Measurements from ENCODE around the gene SKAP1.
"Not testable (repeated sequence)": the region's sequence is repeated elsewhere in the genome, so short reads cannot be mapped to it uniquely, and the experiment has no call there.

The SKAP1 gene

DNA sequence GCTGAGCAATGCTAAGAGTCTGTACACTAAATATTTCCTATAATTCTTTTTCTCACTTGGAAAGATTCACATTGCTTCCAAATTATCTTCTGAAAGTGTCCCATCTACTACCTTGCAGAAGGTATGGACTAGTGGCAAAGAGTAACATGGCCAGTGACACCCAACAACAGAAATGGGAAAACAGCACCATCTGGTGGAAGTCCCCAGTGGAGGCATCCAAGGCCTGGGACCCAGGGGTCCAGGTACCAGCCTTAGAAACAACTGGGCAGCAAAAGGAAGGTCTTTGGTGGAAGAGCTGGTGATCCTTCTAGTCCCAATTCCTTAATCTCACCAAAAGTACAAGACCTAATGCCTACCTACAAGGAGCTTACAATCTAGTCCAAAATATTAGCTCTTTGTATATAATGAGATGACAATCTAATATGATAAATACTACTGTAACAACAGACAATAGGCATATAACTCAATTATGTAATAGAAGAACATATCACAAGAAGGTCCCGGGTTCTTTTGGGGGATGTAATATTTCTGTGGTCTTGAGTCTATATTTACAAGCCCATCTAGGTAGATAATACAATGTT lies 55.3 kb downstream of the SKAP1 start:
- Mint-ChIP-seq H3K9me3 (no peaks in the 10 kb centered on the region), H3K27ac (ENCODE audit: low read depth) (no peak overlapping the region), H3K4me3 (no peak overlapping the region), H3K36me3 (ENCODE audit: insufficient read depth) (peaks cover 16% of the 10 kb centered on the region), H3K27me3 (no peaks in the 10 kb centered on the region), H3K4me1 (peaks cover 28% of the 10 kb centered on the region)
- no peak for ATAC-seq (replicated peaks; ENCODE audit: extremely low read depth, poor library complexity, severe bottlenecking)
- no peak for DNase-seq (ENCODE audit: low spot score in 2 of 2)

DNA sequence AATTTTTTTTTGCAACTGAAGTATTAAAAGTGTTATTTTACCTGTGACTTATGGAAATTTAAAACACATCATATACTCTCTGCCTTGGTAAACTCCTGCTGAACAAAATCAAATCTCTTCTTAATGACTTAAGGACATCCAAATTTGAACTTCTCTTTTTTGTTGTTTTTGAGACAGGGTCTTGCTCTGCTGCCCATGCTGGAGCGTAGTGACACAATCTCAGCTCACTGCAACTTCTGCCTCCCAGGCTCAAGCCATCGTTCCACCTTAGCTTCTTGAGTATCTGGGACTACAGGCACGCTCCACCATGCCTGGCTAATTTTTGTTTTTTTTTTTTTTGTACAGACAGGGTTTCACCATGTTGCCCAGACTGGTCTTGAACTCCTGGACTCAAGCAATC lies 56.1 kb downstream of the SKAP1 start:
- H3K36me3 Mint-ChIP-seq (ENCODE audit: insufficient read depth), result peaks cover 17% of the 10 kb centered on the region
- DNase-seq (ENCODE audit: low spot score in 2 of 2) (no peak), ATAC-seq (replicated peaks; ENCODE audit: extremely low read depth, poor library complexity, severe bottlenecking) (no peak)
- no peak overlapping the region for H3K27ac Mint-ChIP-seq (ENCODE audit: low read depth)
- no peaks in the 10 kb centered on the region for H3K27me3 Mint-ChIP-seq
- peaks cover 28% of the 10 kb centered on the region for H3K4me1 Mint-ChIP-seq
- no peak overlapping the region for H3K4me3 Mint-ChIP-seq
- no peaks in the 10 kb centered on the region for H3K9me3 Mint-ChIP-seq

DNA sequence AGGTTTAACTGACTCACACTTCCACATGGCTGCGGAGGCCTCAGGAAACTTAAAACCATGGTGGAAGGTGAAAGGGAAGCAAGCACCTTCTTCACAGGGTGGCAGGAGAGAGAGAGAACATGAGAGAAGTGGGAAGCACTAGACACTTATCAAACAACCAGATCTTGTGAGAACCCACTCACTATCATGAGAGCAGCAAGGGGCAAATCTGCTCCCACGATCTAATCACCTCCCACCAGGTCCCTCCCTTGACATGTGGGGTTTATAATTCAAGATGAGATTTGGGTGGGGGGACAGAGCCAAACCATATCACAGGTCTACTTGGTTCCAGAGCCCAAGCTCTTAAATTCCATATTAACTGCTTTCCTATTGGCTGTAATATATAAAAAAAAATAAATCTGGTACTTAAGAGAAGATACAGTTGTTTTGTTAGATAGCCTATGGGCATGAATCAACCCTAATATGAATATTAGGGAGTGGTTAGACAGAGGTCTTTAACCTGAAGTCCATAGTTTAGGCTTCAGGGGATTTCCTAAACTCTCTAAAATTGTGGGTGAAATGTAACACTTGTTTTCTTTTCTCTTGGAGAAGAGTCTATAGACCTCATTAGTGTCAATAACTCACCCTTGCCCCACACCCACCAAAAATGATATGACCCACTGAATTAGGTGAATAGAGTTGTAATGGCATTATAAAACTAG lies 56.7 kb downstream of the SKAP1 start:
- Mint-ChIP-seq H3K27me3 (no peaks in the 10 kb centered on the region), H3K27ac (ENCODE audit: low read depth) (peak overlapping the region; percentile 58)
- peak; percentile 28 for ATAC-seq (replicated peaks; ENCODE audit: extremely low read depth, poor library complexity, severe bottlenecking)

DNA sequence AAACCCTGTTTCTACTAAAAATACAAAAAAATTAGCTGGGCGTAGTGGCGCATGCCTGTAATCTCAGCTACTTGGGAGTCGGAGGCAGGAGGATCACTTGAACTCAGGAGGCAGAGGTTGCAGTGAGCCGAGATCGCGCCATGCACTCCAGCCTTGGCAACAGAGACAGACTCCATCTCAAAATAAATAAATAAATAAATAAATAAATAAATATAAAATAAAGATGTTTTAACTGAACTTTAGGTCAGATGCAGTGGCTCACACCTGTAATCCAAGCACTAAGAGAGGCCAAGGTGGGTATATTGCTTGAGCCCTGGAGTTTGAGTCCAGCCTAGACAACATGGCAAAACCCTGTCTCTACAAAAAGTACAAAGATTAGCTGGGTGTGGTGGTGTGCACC lies 61.0 kb downstream of the SKAP1 start:
- not testable (repeated sequence) for H3K27me3 Mint-ChIP-seq; H3K9me3 Mint-ChIP-seq; DNase-seq (ENCODE audit: low spot score in 2 of 2); H3K4me3 Mint-ChIP-seq; H3K27ac Mint-ChIP-seq (ENCODE audit: low read depth); ATAC-seq (replicated peaks; ENCODE audit: extremely low read depth, poor library complexity, severe bottlenecking)
- Mint-ChIP-seq H3K36me3 (ENCODE audit: insufficient read depth) (peaks cover 33% of the 10 kb centered on the region), H3K4me1 (peaks cover 39% of the 10 kb centered on the region)

More for the DNA sequence above, 56.7 kb downstream of the SKAP1 start:
- Mint-ChIP-seq H3K9me3 (no peaks in the 10 kb centered on the region), H3K4me3 (no peak overlapping the region), H3K36me3 (ENCODE audit: insufficient read depth) (peaks cover 20% of the 10 kb centered on the region), H3K4me1 (peaks cover 30% of the 10 kb centered on the region)
- no peak for DNase-seq (ENCODE audit: low spot score in 2 of 2)

DNA sequence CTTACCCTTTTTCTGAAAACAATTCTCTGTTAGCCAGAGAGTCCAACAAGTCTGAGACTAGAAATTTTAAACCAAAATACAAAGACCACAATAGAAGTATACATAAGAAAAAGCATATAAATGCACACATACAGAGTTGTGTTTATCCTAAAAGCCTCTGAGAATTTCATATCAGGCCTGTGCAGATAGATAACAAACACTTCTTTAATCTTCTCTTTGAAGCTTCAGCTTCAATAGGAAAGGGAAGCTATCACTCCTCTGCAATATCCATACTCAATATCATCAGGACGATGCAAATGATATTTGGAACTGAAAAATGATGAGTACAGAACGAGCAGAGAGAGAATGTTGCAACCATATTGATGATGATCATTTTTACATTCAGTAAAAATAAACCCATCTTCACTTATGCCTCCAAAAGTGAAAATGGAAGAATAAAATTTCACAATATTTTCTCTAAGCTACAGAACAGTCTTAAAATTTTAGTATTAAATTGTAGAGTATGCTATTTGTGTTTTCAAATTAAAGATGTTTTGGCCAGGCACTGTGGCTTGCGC lies 61.6 kb downstream of the SKAP1 start:
- Mint-ChIP-seq H3K4me3 (no peak overlapping the region), H3K36me3 (ENCODE audit: insufficient read depth) (peaks cover 30% of the 10 kb centered on the region), H3K9me3 (no peaks in the 10 kb centered on the region), H3K27me3 (no peaks in the 10 kb centered on the region), H3K27ac (ENCODE audit: low read depth) (no peak overlapping the region), H3K4me1 (peaks cover 37% of the 10 kb centered on the region)
- no peak for ATAC-seq (replicated peaks; ENCODE audit: extremely low read depth, poor library complexity, severe bottlenecking)
- no peak for DNase-seq (ENCODE audit: low spot score in 2 of 2)

DNA sequence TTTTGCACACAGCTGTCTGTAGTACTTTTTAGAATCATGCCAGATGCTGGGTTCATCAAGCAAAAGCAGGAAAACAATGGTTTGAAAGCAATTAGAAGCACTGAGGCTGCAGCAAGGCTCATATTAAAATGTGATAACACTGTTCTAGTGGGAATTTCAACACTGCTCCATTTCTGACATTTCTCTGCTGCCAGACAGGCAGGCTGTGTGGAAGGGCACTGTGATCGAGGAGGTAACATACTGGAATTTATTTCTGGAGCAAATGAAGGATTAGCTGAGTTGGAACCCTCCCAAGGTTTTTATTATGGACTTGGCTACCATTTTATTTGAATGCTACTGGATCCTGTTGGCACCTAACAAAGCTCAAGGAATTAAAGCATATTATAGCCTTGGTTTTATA lies 66.9 kb downstream of the SKAP1 start:
- Mint-ChIP-seq H3K27ac (ENCODE audit: low read depth) (no peak overlapping the region), H3K4me1 (peaks cover 41% of the 10 kb centered on the region)

DNA sequence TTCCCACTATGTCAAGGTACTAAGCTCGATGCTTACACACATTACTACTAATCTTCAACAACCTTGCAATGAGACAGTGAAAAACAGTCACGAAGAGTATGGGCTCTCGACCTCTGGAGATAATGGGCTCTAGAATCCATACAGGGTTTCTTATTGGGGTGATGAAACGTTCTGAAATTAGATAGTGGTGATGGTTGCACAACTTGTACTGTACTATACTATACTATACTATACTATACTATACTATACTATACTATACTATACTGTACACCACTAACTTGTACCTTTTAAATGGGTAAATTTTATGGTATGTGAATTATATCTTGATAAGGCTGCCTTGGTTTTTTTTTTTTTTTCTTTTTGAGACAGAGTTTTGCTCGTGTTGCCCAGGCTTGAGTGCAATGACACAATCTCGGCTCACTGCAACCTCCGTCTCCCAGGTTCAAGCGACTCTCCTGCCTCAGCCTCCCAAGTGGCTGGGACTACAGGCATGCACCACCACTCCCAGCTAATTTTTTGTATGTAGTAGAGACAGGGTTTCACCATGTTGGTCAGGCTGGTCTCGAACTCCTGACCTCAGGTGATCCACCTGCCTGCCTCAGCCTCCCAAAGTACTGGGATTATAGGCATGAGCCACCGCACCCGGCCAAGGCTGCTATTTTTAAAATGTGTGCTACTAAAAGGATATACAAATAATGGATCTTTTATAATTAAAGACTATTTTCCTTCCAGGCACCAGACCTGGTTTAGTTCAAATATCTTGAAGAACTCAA lies 69.0 kb downstream of the SKAP1 start:
- ATAC-seq (replicated peaks; ENCODE audit: extremely low read depth, poor library complexity, severe bottlenecking); H3K9me3 Mint-ChIP-seq: not testable (repeated sequence)
- H3K4me1 Mint-ChIP-seq, result peaks cover 33% of the 10 kb centered on the region

More for the DNA sequence above, 66.9 kb downstream of the SKAP1 start:
- no peak for DNase-seq (ENCODE audit: low spot score in 2 of 2)
- H3K9me3 Mint-ChIP-seq, result no peaks in the 10 kb centered on the region
- no peaks in the 10 kb centered on the region for H3K27me3 Mint-ChIP-seq
- ATAC-seq (replicated peaks; ENCODE audit: extremely low read depth, poor library complexity, severe bottlenecking), result no peak
- no peak overlapping the region for H3K4me3 Mint-ChIP-seq
- H3K36me3 Mint-ChIP-seq (ENCODE audit: insufficient read depth), result peaks cover 26% of the 10 kb centered on the region

DNA sequence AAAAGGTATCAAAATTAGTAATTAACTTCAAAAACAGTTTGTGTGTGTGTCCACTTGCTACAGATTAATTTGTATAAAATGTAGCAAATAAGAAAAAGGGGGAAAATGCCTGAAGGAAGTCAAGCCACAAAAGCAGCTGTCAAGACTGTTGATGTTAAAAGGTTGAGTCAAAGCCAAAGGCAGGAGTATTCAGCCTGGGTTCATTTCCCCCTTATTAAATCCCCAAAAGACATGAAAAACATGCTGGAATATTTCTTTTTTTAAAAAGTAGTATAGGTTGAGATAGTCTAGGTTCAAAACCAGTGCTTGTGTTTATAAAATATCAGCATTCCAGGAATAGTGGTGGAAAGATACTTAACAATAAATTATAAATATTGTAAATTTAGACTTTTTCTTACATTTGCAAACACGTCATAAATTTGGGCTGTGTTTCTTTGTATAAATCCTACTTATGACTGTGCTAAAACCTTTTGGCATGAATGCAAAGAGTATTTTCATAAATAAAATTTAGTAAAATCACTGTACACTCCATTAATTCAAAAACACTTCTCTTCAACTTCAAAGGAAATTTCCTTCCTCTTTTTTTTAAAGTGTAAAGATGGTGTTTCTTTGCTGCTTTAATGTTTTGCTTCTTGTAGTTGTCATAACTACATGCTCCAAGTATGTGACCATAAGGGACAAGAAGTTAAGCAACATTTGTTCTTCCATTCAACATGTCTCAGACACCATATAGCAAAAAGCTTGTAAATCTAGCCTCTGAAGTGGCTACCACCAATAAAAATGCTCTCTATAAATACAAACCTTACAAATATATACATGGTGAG lies 72.0 kb downstream of the SKAP1 start:
- no peak for DNase-seq (ENCODE audit: low spot score in 2 of 2)
- no peak overlapping the region for H3K27ac Mint-ChIP-seq (ENCODE audit: low read depth)
- ATAC-seq (replicated peaks; ENCODE audit: extremely low read depth, poor library complexity, severe bottlenecking), result no peak
- H3K27me3 Mint-ChIP-seq, result no peaks in the 10 kb centered on the region
- no peaks in the 10 kb centered on the region for H3K9me3 Mint-ChIP-seq
- H3K4me3 Mint-ChIP-seq, result no peak overlapping the region
- peaks cover 18% of the 10 kb centered on the region for H3K4me1 Mint-ChIP-seq
- H3K36me3 Mint-ChIP-seq (ENCODE audit: insufficient read depth), result peaks cover 11% of the 10 kb centered on the region

More for the DNA sequence above, 69.0 kb downstream of the SKAP1 start:
- not testable (repeated sequence) for H3K4me3 Mint-ChIP-seq; H3K27me3 Mint-ChIP-seq; DNase-seq (ENCODE audit: low spot score in 2 of 2)
- H3K27ac Mint-ChIP-seq (ENCODE audit: low read depth), result peak overlapping the region; percentile 63
- peaks cover 16% of the 10 kb centered on the region for H3K36me3 Mint-ChIP-seq (ENCODE audit: insufficient read depth)

DNA sequence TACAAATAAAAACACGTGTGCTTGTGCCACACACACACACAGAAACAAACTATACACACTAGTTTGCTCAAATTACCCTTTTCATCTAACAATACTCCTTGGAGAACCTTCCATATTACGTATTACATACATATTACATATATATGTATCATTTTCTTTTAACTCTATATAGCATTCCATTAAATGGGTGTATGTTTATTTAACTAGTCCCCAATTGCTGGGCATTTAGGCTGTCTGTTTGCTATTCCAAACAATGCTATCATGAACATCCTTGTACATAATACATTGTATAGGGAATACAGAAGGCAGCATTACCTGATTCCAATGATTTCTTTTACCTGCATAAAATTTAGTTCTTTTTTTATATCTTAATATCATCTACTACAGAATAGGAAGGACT lies 73.1 kb downstream of the SKAP1 start:
- no peak for DNase-seq (ENCODE audit: low spot score in 2 of 2)
- H3K27me3 Mint-ChIP-seq, result no peaks in the 10 kb centered on the region
- no peak overlapping the region for H3K4me3 Mint-ChIP-seq
- peaks cover 12% of the 10 kb centered on the region for H3K4me1 Mint-ChIP-seq
- peak overlapping the region; percentile 84 for H3K27ac Mint-ChIP-seq (ENCODE audit: low read depth)
- no peaks in the 10 kb centered on the region for H3K9me3 Mint-ChIP-seq
- H3K36me3 Mint-ChIP-seq (ENCODE audit: insufficient read depth), result peaks cover 11% of the 10 kb centered on the region
- ATAC-seq (replicated peaks; ENCODE audit: extremely low read depth, poor library complexity, severe bottlenecking), result no peak

DNA sequence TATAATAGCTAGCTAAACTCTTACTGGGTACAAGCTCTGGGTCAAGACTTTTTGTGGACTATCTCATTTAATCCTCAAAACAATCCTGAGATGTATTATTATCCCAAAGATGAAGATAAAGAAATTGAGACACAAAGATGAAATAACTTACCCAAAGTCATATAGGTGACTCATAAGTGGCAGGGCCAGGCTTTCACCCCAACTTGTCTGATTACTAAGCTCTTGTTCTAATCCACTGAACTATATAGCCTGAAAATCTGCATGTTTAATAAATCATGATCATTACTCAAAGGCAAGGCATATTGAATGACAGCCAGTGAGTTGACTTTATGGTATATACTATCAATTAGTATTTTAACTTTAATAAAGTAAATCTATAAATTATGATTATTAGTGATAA lies 77.4 kb downstream of the SKAP1 start:
- Mint-ChIP-seq H3K9me3 (no peaks in the 10 kb centered on the region), H3K4me1 (no peaks in the 10 kb centered on the region), H3K4me3 (no peak overlapping the region), H3K27ac (ENCODE audit: low read depth) (no peak overlapping the region), H3K27me3 (no peaks in the 10 kb centered on the region), H3K36me3 (ENCODE audit: insufficient read depth) (peaks cover 8% of the 10 kb centered on the region)
- ATAC-seq (replicated peaks; ENCODE audit: extremely low read depth, poor library complexity, severe bottlenecking), result no peak
- DNase-seq (ENCODE audit: low spot score in 2 of 2), result no peak

DNA sequence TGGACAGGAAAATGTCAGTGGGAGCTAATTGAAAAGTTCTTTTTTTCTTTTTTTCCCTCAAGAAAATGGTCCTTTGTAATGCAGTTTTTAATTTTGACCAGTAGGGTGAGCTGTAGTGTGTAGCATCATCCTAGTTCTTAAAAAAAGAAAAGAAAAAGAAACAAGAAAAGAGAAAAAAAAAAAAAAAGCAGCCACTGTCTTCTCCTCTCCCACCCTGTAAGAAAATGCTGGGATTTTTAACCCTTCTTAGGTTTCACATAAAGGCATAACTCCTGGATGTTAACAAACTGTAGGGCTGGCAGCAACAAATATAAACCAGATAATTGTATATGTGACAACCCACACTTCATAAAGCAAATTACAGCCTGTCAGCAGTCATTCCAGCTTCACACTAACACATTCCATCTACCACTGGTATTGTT lies 78.1 kb downstream of the SKAP1 start:
- Mint-ChIP-seq H3K4me1 (no peaks in the 10 kb centered on the region), H3K27me3 (no peaks in the 10 kb centered on the region), H3K36me3 (ENCODE audit: insufficient read depth) (peaks cover 8% of the 10 kb centered on the region), H3K27ac (ENCODE audit: low read depth) (no peak overlapping the region), H3K4me3 (no peak overlapping the region), H3K9me3 (no peaks in the 10 kb centered on the region)
- DNase-seq (ENCODE audit: low spot score in 2 of 2) (no peak), ATAC-seq (replicated peaks; ENCODE audit: extremely low read depth, poor library complexity, severe bottlenecking) (no peak)

DNA sequence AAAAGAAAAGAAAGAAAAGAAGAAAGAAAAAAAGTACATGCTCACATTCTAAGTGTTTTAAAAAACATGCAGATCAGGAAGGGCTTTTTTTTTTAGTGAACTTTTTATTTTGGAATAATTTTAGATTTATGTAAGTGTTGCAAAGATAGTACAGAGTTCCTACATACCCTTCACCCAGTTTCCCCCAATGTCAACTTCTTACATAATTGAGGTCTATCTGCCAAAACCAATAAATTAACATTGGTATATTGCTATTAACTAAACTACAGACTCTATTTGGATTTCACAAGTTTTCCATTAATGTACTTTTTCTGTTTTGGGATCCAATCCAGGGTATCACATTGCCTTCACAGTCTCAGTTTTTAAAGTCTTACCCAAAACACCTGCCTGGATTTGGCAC lies 81.7 kb downstream of the SKAP1 start:
- H3K4me1 Mint-ChIP-seq, result no peaks in the 10 kb centered on the region
- no peak overlapping the region for H3K27ac Mint-ChIP-seq (ENCODE audit: low read depth)
- no peak overlapping the region for H3K4me3 Mint-ChIP-seq
- no peaks in the 10 kb centered on the region for H3K27me3 Mint-ChIP-seq
- no peaks in the 10 kb centered on the region for H3K9me3 Mint-ChIP-seq
- peaks cover 21% of the 10 kb centered on the region for H3K36me3 Mint-ChIP-seq (ENCODE audit: insufficient read depth)
- DNase-seq (ENCODE audit: low spot score in 2 of 2) (no peak), ATAC-seq (replicated peaks; ENCODE audit: extremely low read depth, poor library complexity, severe bottlenecking) (no peak)
